OCI-LY3 (cell line): Measurements from ENCODE around the gene CST3.
A peak's percentile ranks its signal among the peaks of the same experiment; 100 is the strongest.

Source experiments
- H2AFZ ChIP-seq: fragments of 200-600, 300-600 bp; shearing (Covaris generic); 2 replicates; pipeline ENCODE4 v1.6.0; 2014; ENCODE audit warnings: antibody characterized with exemption, low read depth, low read length
- H3K27ac ChIP-seq: fragments of 200-600, 300-600 bp; sonication (generic); 2 replicates; pipeline ENCODE4 v1.5.1; 2014; ENCODE audit warnings: mild to moderate bottlenecking, low read length, moderate library complexity, mixed read lengths
- H3K27me3 ChIP-seq: fragments of 200-600, 300-600 bp; sonication (generic); 2 replicates; pipeline ENCODE4 v1.6.1; 2014; ENCODE audit warnings: low read depth, low read length, mixed read lengths
- H3K36me3 ChIP-seq: fragments of 200-600, 300-600 bp; sonication (generic); replicated peaks from 2 replicates; pipeline ENCODE3; 2014; ENCODE audit warnings: low read depth, low read length, mixed read lengths
- H3K4me1 ChIP-seq: fragments of 300-600, 200-600 bp; sonication (generic); 2 replicates; pipeline ENCODE4 v1.6.1; 2014; ENCODE audit warnings: low read length, mixed read lengths
- H3K4me2 ChIP-seq: fragments of 200-600, 300-600 bp; sonication (generic); 2 replicates; pipeline ENCODE4 v1.6.1; 2014; ENCODE audit warnings: low read length, mixed read lengths
- H3K4me3 ChIP-seq: fragments of 300-600, 200-600 bp; sonication (generic); 2 replicates; pipeline ENCODE4 v1.5.1; 2014; ENCODE audit warnings: antibody characterized with exemption, mild to moderate bottlenecking, low read length, moderate library complexity
- H3K79me2 ChIP-seq: fragments of 300-600, 200-600 bp; shearing (Covaris generic); 2 replicates; pipeline ENCODE4 v1.6.1; 2014; ENCODE audit warnings: mild to moderate bottlenecking, low read length, mixed read lengths
- H3K9ac ChIP-seq: fragments of 300-600, 200-600 bp; shearing (Covaris generic); 2 replicates; pipeline ENCODE4 v1.6.0; 2014; ENCODE audit warnings: mild to moderate bottlenecking, low read length, moderate library complexity
- H3K9me3 ChIP-seq: fragments of 200-600, 300-600 bp; shearing (Covaris generic); 2 replicates; pipeline ENCODE4 v1.6.1; 2014; ENCODE audit warnings: low read length, mixed read lengths; ENCODE audit not compliant: insufficient read depth
- H4K20me1 ChIP-seq: fragments of 200-600, 300-600 bp; sonication (generic); 2 replicates; pipeline ENCODE4 v1.6.1; 2016; ENCODE audit warnings: low read length, mixed read lengths; ENCODE audit not compliant: insufficient read depth
- EZH2phosphoT487 ChIP-seq: fragments of 200-600 bp; shearing (Covaris generic); IDR thresholded peaks from 2 replicates; pipeline ENCODE4 v1.6.1; 2018; ENCODE audit warnings: antibody characterized with exemption, mixed run types, low read depth
- TF ChIP-seq, protein P1 (sequence below): fragments of 200-600, 300-600 bp; sonication (generic); IDR thresholded peaks from 2 replicates; pipeline ENCODE4 v1.5.1; 2014; ENCODE audit warnings: antibody characterized with exemption, low read length, low read depth

The CST3 gene

DNA sequence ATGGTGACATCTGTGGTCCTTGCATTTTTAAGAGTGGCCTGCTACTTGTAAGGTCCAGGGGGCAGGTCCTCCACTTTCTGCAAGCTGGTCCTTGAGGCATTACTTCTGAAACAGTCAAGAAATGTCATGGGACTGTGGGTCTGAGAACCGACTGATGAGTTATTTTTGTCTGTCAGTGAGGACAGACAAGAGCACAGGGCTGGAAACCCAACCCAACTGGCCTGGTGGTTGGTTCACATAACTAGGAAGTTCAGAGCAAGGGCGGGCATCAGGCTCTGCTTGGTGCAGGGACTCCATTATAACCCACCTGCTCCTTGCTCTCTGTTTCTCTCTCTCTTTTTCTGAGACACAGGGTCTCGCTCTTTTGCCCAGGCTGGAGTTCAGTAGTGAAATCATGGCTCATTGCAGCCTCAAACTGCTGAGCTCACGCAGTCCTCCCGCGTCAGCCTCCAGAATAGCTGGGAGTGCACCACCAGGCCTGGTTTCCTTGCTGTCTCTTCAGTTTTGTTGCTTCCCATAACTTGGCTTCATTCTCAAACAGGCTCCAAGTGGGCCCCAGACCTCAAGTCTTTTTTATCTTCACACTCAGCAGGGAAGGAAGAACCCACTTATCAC, 9.2 kb downstream of the CST3 start:
- peaks cover 8% of the 10 kb centered on the region; the same call in 1 of the 2 replicates for H3K27me3 ChIP-seq
- H4K20me1 ChIP-seq, result no peaks in the 10 kb centered on the region
- H3K4me3 ChIP-seq, result no peak overlapping the region
- no peak overlapping the region for H3K4me2 ChIP-seq
- H3K79me2 ChIP-seq, result no peaks in the 10 kb centered on the region
- no peak for TF ChIP-seq EZH2phosphoT487
- TF ChIP-seq, protein P1, sequence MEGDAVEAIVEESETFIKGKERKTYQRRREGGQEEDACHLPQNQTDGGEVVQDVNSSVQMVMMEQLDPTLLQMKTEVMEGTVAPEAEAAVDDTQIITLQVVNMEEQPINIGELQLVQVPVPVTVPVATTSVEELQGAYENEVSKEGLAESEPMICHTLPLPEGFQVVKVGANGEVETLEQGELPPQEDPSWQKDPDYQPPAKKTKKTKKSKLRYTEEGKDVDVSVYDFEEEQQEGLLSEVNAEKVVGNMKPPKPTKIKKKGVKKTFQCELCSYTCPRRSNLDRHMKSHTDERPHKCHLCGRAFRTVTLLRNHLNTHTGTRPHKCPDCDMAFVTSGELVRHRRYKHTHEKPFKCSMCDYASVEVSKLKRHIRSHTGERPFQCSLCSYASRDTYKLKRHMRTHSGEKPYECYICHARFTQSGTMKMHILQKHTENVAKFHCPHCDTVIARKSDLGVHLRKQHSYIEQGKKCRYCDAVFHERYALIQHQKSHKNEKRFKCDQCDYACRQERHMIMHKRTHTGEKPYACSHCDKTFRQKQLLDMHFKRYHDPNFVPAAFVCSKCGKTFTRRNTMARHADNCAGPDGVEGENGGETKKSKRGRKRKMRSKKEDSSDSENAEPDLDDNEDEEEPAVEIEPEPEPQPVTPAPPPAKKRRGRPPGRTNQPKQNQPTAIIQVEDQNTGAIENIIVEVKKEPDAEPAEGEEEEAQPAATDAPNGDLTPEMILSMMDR, result no peak
- H3K9ac ChIP-seq, result no peak overlapping the region
- H3K36me3 ChIP-seq, result no peaks in the 10 kb centered on the region
- peaks cover 31% of the 10 kb centered on the region for H3K4me1 ChIP-seq
- H2AFZ ChIP-seq, result no peak overlapping the region
- H3K27ac ChIP-seq, result no peak overlapping the region
- no peaks in the 10 kb centered on the region for H3K9me3 ChIP-seq

DNA sequence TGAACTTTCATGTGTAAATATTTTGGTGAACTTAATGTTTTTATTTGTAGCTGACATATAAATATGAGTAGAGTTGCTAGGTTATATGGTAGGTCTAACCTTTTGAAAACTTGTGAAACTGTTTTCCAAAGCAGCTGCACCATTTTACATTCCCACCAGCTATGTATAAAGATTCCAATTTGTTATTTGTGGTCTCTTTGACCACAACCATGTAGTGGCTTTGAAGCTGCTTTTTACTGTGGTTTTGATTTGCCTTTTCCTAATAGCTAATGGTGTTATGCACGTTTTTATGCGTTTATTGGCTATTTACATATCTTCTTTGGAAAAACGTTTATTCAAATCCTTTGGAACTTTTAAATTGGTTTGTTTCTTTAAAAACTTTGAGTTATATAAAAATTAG, 10.3 kb downstream of the CST3 start:
- Histone ChIP-seq H3K4me2 (no peak overlapping the region), H3K79me2 (no peaks in the 10 kb centered on the region), H3K9me3 (no peaks in the 10 kb centered on the region), H3K4me1 (peaks cover 40% of the 10 kb centered on the region), H3K27ac (no peak overlapping the region), H4K20me1 (no peaks in the 10 kb centered on the region), H3K27me3 (peaks cover 8% of the 10 kb centered on the region; the same call in 1 of the 2 replicates), H3K9ac (no peak overlapping the region), H3K4me3 (no peak overlapping the region), H2AFZ (no peak overlapping the region), H3K36me3 (no peaks in the 10 kb centered on the region)
- TF ChIP-seq, protein P1, result no peak
- no peak for TF ChIP-seq EZH2phosphoT487

DNA sequence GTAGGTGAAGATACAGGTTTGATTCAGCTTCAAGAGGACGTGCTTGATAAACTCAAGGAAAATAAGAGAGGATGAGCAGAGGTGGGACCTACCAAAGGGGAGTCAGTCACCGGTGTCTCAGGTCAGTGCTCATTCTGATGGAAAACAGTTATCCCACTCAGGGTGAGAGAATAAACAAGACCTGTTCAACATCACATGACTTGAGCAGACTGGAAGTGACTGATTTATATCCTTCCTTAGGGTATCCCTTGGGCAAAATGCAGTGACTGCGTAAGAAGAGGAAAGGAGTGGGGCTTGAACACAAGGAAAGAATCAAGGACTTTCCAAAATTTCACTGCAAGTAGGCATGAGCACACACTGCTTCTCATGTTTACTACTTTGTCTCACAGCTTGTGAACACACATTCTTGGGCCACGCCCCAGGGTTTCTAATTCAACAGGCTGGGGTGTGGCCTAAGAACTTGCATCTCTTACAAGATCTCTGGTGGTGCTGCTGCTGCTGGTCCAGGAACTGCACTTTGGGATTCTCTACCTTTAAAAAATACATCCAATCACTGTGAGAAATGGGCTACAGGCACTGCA, 11.6 kb downstream of the CST3 start:
- H2AFZ ChIP-seq, result no peak overlapping the region
- H3K36me3 ChIP-seq, result no peaks in the 10 kb centered on the region
- peaks cover 43% of the 10 kb centered on the region for H3K4me1 ChIP-seq
- no peaks in the 10 kb centered on the region for H4K20me1 ChIP-seq
- H3K9ac ChIP-seq, result no peak overlapping the region
- H3K4me3 ChIP-seq, result no peak overlapping the region
- no peaks in the 10 kb centered on the region for H3K79me2 ChIP-seq
- no peaks in the 10 kb centered on the region for H3K9me3 ChIP-seq
- H3K4me2 ChIP-seq, result peak overlapping the region; percentile 43
- peaks cover 8% of the 10 kb centered on the region; the same call in 1 of the 2 replicates for H3K27me3 ChIP-seq
- H3K27ac ChIP-seq, result no peak overlapping the region
- TF ChIP-seq, protein P1, result no peak
- no peak for TF ChIP-seq EZH2phosphoT487

DNA sequence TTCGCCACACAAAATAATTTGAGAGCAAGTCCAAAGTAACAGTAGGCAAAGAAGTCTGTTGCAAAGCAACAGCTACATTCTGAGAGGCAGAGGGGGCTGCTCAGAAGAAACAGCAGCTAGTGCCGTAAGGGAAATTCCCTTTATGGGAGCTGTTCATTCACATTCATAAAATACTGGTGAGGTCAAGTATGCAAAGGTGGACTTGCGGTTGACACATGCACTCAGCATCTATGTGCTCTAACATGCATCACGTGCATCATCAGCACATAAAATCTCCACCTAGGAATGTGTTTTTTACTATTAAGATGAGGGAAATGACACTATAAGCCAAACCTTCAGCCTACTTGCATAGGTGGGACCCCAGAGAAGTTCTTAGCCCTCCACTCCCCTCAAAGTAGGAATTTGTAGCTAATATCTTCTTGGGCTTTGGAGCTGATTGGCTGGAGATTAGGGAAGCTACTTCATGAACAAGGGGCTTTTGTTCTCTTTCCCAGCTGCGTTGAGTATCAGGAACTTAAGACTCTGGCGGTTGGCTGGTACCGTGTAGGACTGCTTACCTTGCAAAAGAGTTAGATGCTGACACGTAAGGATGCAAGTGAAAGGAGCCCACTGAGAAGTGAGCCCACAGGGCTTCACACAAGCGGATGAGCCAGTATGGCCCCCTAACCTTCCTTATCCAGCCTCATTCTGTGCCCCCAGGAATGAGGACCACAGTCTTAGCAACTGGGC, 12.4 kb downstream of the CST3 start:
- peak overlapping the region; percentile 43 for H3K4me2 ChIP-seq

More for the DNA sequence above, 12.4 kb downstream of the CST3 start:
- Histone ChIP-seq H3K79me2 (no peaks in the 10 kb centered on the region), H3K27me3 (peaks cover 8% of the 10 kb centered on the region; the same call in 1 of the 2 replicates), H3K27ac (no peak overlapping the region), H4K20me1 (no peaks in the 10 kb centered on the region), H3K9me3 (no peaks in the 10 kb centered on the region), H3K4me3 (peak overlapping the region; percentile 4; the same call in 1 of the 2 replicates), H3K36me3 (no peaks in the 10 kb centered on the region), H2AFZ (no peak overlapping the region), H3K4me1 (peaks cover 43% of the 10 kb centered on the region), H3K9ac (no peak overlapping the region)
- no peak for TF ChIP-seq EZH2phosphoT487
- TF ChIP-seq, protein P1, result peak; percentile 16; the same call in 1 of the 2 replicates
